HCT116 (cell line): Measurements from ENCODE around the gene TTL. TPM values are rescaled to one million over a fixed set of nuclear protein-coding genes. Genes with fewer than 3 reads are reported as not detected.

ENCODE experiments used
- ATAC-seq: fragments of 200-7000 bp; cut with Tn5 transposase; 2 replicates; pipeline ENCODE4 v1.9.1; 2020; ENCODE audit warnings: mild to moderate bottlenecking, moderate library complexity
- BruUV-seq: library from RNA; stranded (reverse); fragments of 400-500 nt; replicated peaks from 2 replicates; lab custom pipeline; 2021; lab: Mats Ljungman, UMichigan
- CTCF ChIA-PET: fragments of 300-600 bp; sonication (Branson Sonifier 250); formaldehyde crosslinking; loops from one replicate; lab custom pipeline; 2021; ENCODE audit warnings: antibody characterized with exemption; lab: Charles Lee
- POLR2A ChIA-PET: fragments of 300-600, 350-600 bp; sonication (Branson Sonifier 250); formaldehyde crosslinking; loops from one replicate; lab custom pipeline; 2021; ENCODE audit warnings: antibody characterized with exemption; lab: Charles Lee
- RAD21 ChIA-PET, 2 experiments: fragments of 300-600 bp; sonication (Branson Sonifier 250); formaldehyde crosslinking; loops; one replicate each; lab custom pipeline; 2023; ENCODE audit warnings: low total read pairs in 2 of 2; ENCODE audit not compliant: uncharacterized antibody in 2 of 2, unreplicated experiment in 2 of 2, low non-redundant PET in 1 of 2; lab: Charles Lee
- DNase-seq: peaks from one replicate; pipeline ENCODE4 v3.0.0-alpha.2; 2010; ENCODE audit warnings: low read depth, low spot score
- H2AFZ ChIP-seq: fragments of 200-600 bp; shearing (Covaris generic), sonication (generic); 2 replicates; pipeline ENCODE4 v1.6.1; 2017; ENCODE audit warnings: low read depth, mixed run types, mixed read lengths, antibody characterized with exemption, low read length; ENCODE audit not compliant: poor library complexity, severe bottlenecking
- H3K27ac ChIP-seq: 2 replicates; pipeline ENCODE4 v1.5.1; 2012; ENCODE audit warnings: low read depth, low read length
- H3K27me3 ChIP-seq: fragments of 200-600 bp; sonication (generic); 2 replicates; pipeline ENCODE4 v1.6.1; 2016; ENCODE audit warnings: mixed run types, low read length, mixed read lengths; ENCODE audit not compliant: insufficient read depth
- H3K36me3 ChIP-seq, 2 experiments: fragments of 200-500 bp in 1 of 2; fragments of 200-600 bp in 1 of 2; sonication (Bioruptor generic) in 1 of 2; sonication (generic) in 1 of 2; 2 replicates each; pipeline versions ENCODE4 v1.5.1 to v1.6.1; 2014 to 2016; ENCODE audit warnings: low read length in 2 of 2, inconsistent platforms in 1 of 2, mixed read lengths in 1 of 2, mixed run types in 1 of 2; ENCODE audit not compliant: insufficient read depth in 2 of 2, control insufficient read depth in 1 of 2
- H3K4me1 ChIP-seq, 2 experiments: fragments of 200-600 bp in 1 of 2; sonication (generic) in 1 of 2; 2 replicates each; pipeline versions ENCODE4 v1.5.1 to v1.6.1; 2012 to 2017; ENCODE audit warnings: low read length in 2 of 2, inconsistent platforms in 1 of 2, mild to moderate bottlenecking in 1 of 2, mixed read lengths in 1 of 2, mixed run types in 1 of 2, moderate library complexity in 1 of 2; ENCODE audit not compliant: insufficient read depth in 2 of 2, control insufficient read depth in 1 of 2
- H3K4me2 ChIP-seq: fragments of 200-600 bp; sonication (generic); 2 replicates; pipeline ENCODE4 v1.6.1; 2017; ENCODE audit warnings: mixed run types, low read length, mixed read lengths
- H3K4me3 ChIP-seq, 2 experiments: fragments of 200-600 bp in 1 of 2; sonication (generic) in 1 of 2; replicated peaks in 1 of 2; 2 replicates each; pipeline ENCODE4 v1.5.1; 2011 to 2016; ENCODE audit warnings: low read length in 2 of 2, control low read depth in 1 of 2, low read depth in 1 of 2, mild to moderate bottlenecking in 1 of 2, mixed read lengths in 1 of 2, mixed run types in 1 of 2
- H3K79me2 ChIP-seq: fragments of 200-600 bp; sonication (generic); 2 replicates; pipeline ENCODE4 v1.6.1; 2017; ENCODE audit warnings: mild to moderate bottlenecking, mixed run types, low read length, moderate library complexity, mixed read lengths; ENCODE audit not compliant: insufficient read depth
- H3K9ac ChIP-seq: fragments of 200-600 bp; sonication (generic); 2 replicates; pipeline ENCODE4 v1.6.1; 2016; ENCODE audit warnings: low read length, mixed read lengths
- H3K9me2 ChIP-seq: fragments of 200-600 bp; sonication (generic), shearing (Covaris generic); 2 replicates; pipeline ENCODE4 v1.6.1; 2017; ENCODE audit warnings: mixed run types, mild to moderate bottlenecking, moderate library complexity; ENCODE audit not compliant: insufficient read depth
- H3K9me3 ChIP-seq, 2 experiments: fragments of 200-500 bp in 1 of 2; fragments of 200-600 bp in 1 of 2; sonication (Bioruptor generic) in 1 of 2; sonication (generic) in 1 of 2; 2 replicates each; pipeline ENCODE4 v1.6.1; 2014 to 2017; ENCODE audit warnings: low read length in 2 of 2, mixed read lengths in 2 of 2, inconsistent platforms in 1 of 2, low read depth in 1 of 2, mild to moderate bottlenecking in 1 of 2, mixed run types in 1 of 2, moderate library complexity in 1 of 2; ENCODE audit not compliant: control insufficient read depth in 1 of 2, insufficient read depth in 1 of 2
- H4K20me1 ChIP-seq: fragments of 200-600 bp; sonication (generic), shearing (Covaris generic); 2 replicates; pipeline ENCODE4 v1.6.1; 2017; ENCODE audit warnings: mixed run types, mild to moderate bottlenecking, moderate library complexity; ENCODE audit not compliant: insufficient read depth
- CEBPB ChIP-seq: IDR thresholded peaks from 2 replicates; pipeline ENCODE4 v1.6.1; 2012; ENCODE audit warnings: low read depth
- CTCF ChIP-seq, 3 experiments: fragments of 200-600 bp in 1 of 3; sonication (generic) in 1 of 3; IDR thresholded peaks in 2 of 3; conservative IDR thresholded peaks in 1 of 3; 2 replicates each; pipeline ENCODE4 v1.5.1; 2012 to 2017; ENCODE audit warnings: low read depth in 2 of 3, low read length in 2 of 3, antibody characterized with exemption in 1 of 3, borderline replicate concordance in 1 of 3, control low read depth in 1 of 3, mild to moderate bottlenecking in 1 of 3, mixed read lengths in 1 of 3, mixed run types in 1 of 3, moderate library complexity in 1 of 3; ENCODE audit not compliant: insufficient read depth in 1 of 3
- EGR1 ChIP-seq: IDR thresholded peaks from 2 replicates; pipeline ENCODE4 v1.6.1; 2012; ENCODE audit warnings: low read depth
- EZH2 ChIP-seq: fragments of 200-600 bp; sonication (generic); IDR thresholded peaks from 2 replicates; pipeline ENCODE4 v1.6.1; 2017; ENCODE audit warnings: antibody characterized with exemption, mixed run types
- FOSL1 ChIP-seq: IDR thresholded peaks from 2 replicates; pipeline ENCODE4 v1.6.1; 2012; ENCODE audit warnings: low read depth
- MAX ChIP-seq: IDR thresholded peaks from 2 replicates; pipeline ENCODE4 v1.6.1; 2012
- POLR2A ChIP-seq: IDR thresholded peaks from 2 replicates; pipeline ENCODE4 v1.7.0; 2011; ENCODE audit warnings: borderline replicate concordance; ENCODE audit not compliant: insufficient read depth, insufficient read length; ENCODE audit errors: extremely low read depth
- POLR2AphosphoS5 ChIP-seq: IDR thresholded peaks from 2 replicates; pipeline ENCODE4 v1.6.1; 2011; ENCODE audit warnings: mild to moderate bottlenecking, low read depth, low read length, moderate library complexity
- RAD21 ChIP-seq: IDR thresholded peaks from 2 replicates; pipeline ENCODE4 v1.6.1; 2012; ENCODE audit warnings: low read depth, mild to moderate bottlenecking
- SIN3A ChIP-seq: IDR thresholded peaks from 2 replicates; pipeline ENCODE4 v1.6.1; 2012; ENCODE audit warnings: low read depth
- SP1 ChIP-seq: IDR thresholded peaks from 2 replicates; pipeline ENCODE4 v1.6.1; 2012; ENCODE audit warnings: low read depth
- SRF ChIP-seq: IDR thresholded peaks from 2 replicates; pipeline ENCODE4 v1.6.1; 2012; ENCODE audit warnings: low read depth
- TCF7L2 ChIP-seq: IDR thresholded peaks from 2 replicates; pipeline ENCODE4 v1.7.0; 2011; ENCODE audit warnings: borderline replicate concordance, inconsistent platforms; ENCODE audit not compliant: insufficient read depth, insufficient read length; ENCODE audit errors: extremely low read depth
- YY1 ChIP-seq: IDR thresholded peaks from 2 replicates; pipeline ENCODE4 v1.6.1; 2011; ENCODE audit warnings: low read length, low read depth, moderate library complexity, mild to moderate bottlenecking; ENCODE audit not compliant: insufficient replicate concordance; ENCODE audit errors: extremely low read depth
- ZBTB33 ChIP-seq: IDR thresholded peaks from 2 replicates; pipeline ENCODE4 v1.6.1; 2011; ENCODE audit warnings: mild to moderate bottlenecking, low read length, moderate library complexity; ENCODE audit not compliant: insufficient replicate concordance; ENCODE audit errors: extremely low read depth
- ZFX ChIP-seq: fragments of 450-650 bp; IDR thresholded peaks from 2 replicates; pipeline ENCODE4 v1.6.1; 2017
- ZNF274 ChIP-seq: fragments of 200-500 bp; sonication (Bioruptor generic); IDR thresholded peaks from 2 replicates; pipeline ENCODE4 v1.6.1; 2014; ENCODE audit warnings: mild to moderate bottlenecking, low read depth, low read length, inconsistent platforms
- intact Hi-C: fragments of 100-400 bp; cut with micrococcal nuclease; formaldehyde crosslinking; loops from 2 replicates; pipeline ENCODE4 v1.10.0; 2022
- total RNA-seq: library from RNA; stranded (reverse); gene quantifications from one replicate; pipeline ENCODE4 v1.2.1, GENCODE V29; 2021; ENCODE audit not compliant: unreplicated experiment
- TF ChIP-seq, protein P1 (sequence below): IDR thresholded peaks from 2 replicates; pipeline ENCODE4 v1.6.1; 2012

TTL gene
- total RNA-seq, 1 experiment from 2014 or later: 58.7 TPM

DNA sequence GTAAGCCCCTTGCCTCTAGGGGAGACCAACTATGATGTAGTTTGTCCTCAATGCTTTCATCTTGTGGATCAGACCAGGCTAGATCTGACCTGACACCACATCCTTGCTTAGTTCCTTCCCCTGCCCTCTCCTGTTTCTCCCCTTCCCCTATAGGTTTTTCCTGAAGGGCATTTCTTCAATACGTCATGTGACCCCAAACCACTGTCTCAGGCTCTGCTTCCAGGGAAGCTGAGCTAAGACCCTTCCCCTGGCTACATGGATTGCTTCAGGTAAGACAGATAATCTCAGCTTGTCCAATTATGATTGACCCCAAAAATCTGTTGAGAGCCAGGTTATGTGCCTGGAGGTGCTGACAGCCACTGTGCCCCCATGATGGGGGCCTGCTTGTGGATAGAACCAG lies 22.6 kb upstream of the TTL start:
- ATAC-seq (no peak), DNase-seq (no peak)
- ChIA-PET RAD21 (no interaction called here), CTCF (no interaction called here), POLR2A (no interaction called here)
- Histone ChIP-seq H3K27me3 (no peaks in the 10 kb centered on the region), H3K4me3 (no peak overlapping the region), H3K4me1 (no peaks in the 10 kb centered on the region), H3K9me3 (no peaks in the 10 kb centered on the region), H3K27ac (no peak overlapping the region), H4K20me1 (no peaks in the 10 kb centered on the region), H3K9ac (no peak overlapping the region), H3K4me2 (no peak overlapping the region), H2AFZ (no peak overlapping the region), H3K79me2 (no peaks in the 10 kb centered on the region), H3K9me2 (no peaks in the 10 kb centered on the region), H3K36me3 (no peaks in the 10 kb centered on the region)
- TF ChIP-seq ZNF274: no peak
- no peak for TF ChIP-seq RAD21
- TF ChIP-seq MAX: no peak
- no peak for TF ChIP-seq ZBTB33
- TF ChIP-seq ZFX: no peak
- TF ChIP-seq EGR1: no peak
- TF ChIP-seq, protein P1, sequence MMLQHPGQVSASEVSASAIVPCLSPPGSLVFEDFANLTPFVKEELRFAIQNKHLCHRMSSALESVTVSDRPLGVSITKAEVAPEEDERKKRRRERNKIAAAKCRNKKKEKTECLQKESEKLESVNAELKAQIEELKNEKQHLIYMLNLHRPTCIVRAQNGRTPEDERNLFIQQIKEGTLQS: no peak
- TF ChIP-seq POLR2AphosphoS5: no peak
- no peak for TF ChIP-seq SP1
- TF ChIP-seq TCF7L2: no peak
- no peak for TF ChIP-seq POLR2A
- no peak for TF ChIP-seq CEBPB
- no peak for TF ChIP-seq FOSL1
- TF ChIP-seq SRF: no peak
- no peak for TF ChIP-seq SIN3A
- no peak for TF ChIP-seq CTCF (IDR thresholded peaks at IDR 0.05 in 2 of 3, conservative IDR thresholded peaks at IDR 0.05 in 1 of 3; ENCODE audit: borderline replicate concordance in 1 of 3, insufficient read depth in 1 of 3, low read depth in 2 of 3, low read length in 2 of 3)
- TF ChIP-seq EZH2: no peak
- TF ChIP-seq YY1: no peak
- BruUV-seq: no TSS peak
- intact Hi-C loops: no loop called here
